HepG2 (cell line): Measurements from ENCODE around the gene SIK3. TPM values are rescaled to one million over a fixed set of nuclear protein-coding genes. Genes with fewer than 3 reads are reported as not detected.
A peak's percentile ranks its signal among the peaks of the same experiment; 100 is the strongest.

Source experiments
- ARID3A ChIP-seq: IDR thresholded peaks from 2 replicates; pipeline ENCODE4 v1.6.1; 2012; ENCODE audit warnings: low read depth, low read length, improper control_type of control experiment
- CENPT ChIP-seq: sonication (generic); formaldehyde crosslinking; IDR thresholded peaks from 2 replicates; pipeline ENCODE4 v1.8.0; 2022; ENCODE audit warnings: low read depth, mild to moderate bottlenecking, moderate library complexity, missing genetic modification reagents
- MED8 ChIP-seq: sonication (generic); formaldehyde crosslinking; IDR thresholded peaks from 2 replicates; pipeline ENCODE4 v1.8.1; 2023; ENCODE audit warnings: mild to moderate bottlenecking, missing genetic modification reagents; ENCODE audit not compliant: insufficient replicate concordance
- NFAT5 ChIP-seq: sonication (generic); formaldehyde crosslinking; IDR thresholded peaks from 2 replicates; pipeline ENCODE4 v1.4.0; 2020; ENCODE audit warnings: missing genetic modification reagents
- PATZ1 ChIP-seq: sonication (generic); formaldehyde crosslinking; IDR thresholded peaks from 2 replicates; pipeline ENCODE4 v1.4.0; 2020; ENCODE audit warnings: missing genetic modification reagents
- TP53 ChIP-seq: sonication (generic); formaldehyde crosslinking; conservative IDR thresholded peaks from 2 replicates; pipeline ENCODE4 v1.4.0; 2020; ENCODE audit warnings: missing genetic modification reagents
- ZNF121 ChIP-seq: sonication (generic); formaldehyde crosslinking; IDR thresholded peaks from 2 replicates; pipeline ENCODE4 v1.5.0; 2020; ENCODE audit warnings: mild to moderate bottlenecking, missing genetic modification reagents
- ZNF331 ChIP-seq: sonication (generic); formaldehyde crosslinking; IDR thresholded peaks from 2 replicates; pipeline ENCODE4 v1.4.0; 2020; ENCODE audit warnings: missing genetic modification reagents
- ZNF605 ChIP-seq: sonication (generic); formaldehyde crosslinking; IDR thresholded peaks from 2 replicates; pipeline ENCODE4 v1.8.0; 2022; ENCODE audit warnings: mild to moderate bottlenecking, missing genetic modification reagents
- polyA plus RNA-seq, 8 experiments: library from polyadenylated mRNA; depleted of rRNA in 3 of 8; stranded (reverse) in 7 of 8; unstranded in 1 of 8; fragments of >200 nt; fragmentation: Illumina TruSeq in 4 of 8; extraction: Trizol in 4 of 8; gene quantifications; 2 replicates each; pipeline versions ENCODE4 v1.2.1 to v1.2.3, GENCODE V29; 2011 to 2016; ENCODE audit warnings: low read depth in 4 of 8, missing spikeins in 1 of 8, mixed read lengths in 1 of 8; ENCODE audit not compliant: insufficient read depth in 1 of 8
- total RNA-seq, 5 experiments: library from RNA; depleted of rRNA; stranded (reverse); fragments of >200 nt; fragmentation: Illumina TruSeq; extraction: Trizol; gene quantifications; 2 replicates each; pipeline ENCODE4 v1.2.3, GENCODE V29; 2016; ENCODE audit warnings: low read depth in 1 of 5
- TF ChIP-seq, protein P1 (sequence below), 2 experiments: sonication (generic) in 1 of 2; formaldehyde crosslinking in 1 of 2; IDR thresholded peaks; 2 replicates each; pipeline versions ENCODE4 v1.6.1 to v1.9.0; 2014 to 2022; ENCODE audit warnings: antibody characterized with exemption in 1 of 2, borderline replicate concordance in 1 of 2, inconsistent platforms in 1 of 2, low read depth in 1 of 2, missing genetic modification reagents in 1 of 2
- TF ChIP-seq, protein P2 (sequence below): sonication (generic); formaldehyde crosslinking; IDR thresholded peaks from 2 replicates; pipeline ENCODE4 v1.9.0; 2021; ENCODE audit warnings: missing genetic modification reagents, borderline replicate concordance

SIK3 gene
- total and polyA plus RNA-seq, 2 of the 13 experiments (the other 11 are each of a cell fraction or from before 2014, with no cell fraction given), result 5.7 to 9.8 TPM

DNA sequence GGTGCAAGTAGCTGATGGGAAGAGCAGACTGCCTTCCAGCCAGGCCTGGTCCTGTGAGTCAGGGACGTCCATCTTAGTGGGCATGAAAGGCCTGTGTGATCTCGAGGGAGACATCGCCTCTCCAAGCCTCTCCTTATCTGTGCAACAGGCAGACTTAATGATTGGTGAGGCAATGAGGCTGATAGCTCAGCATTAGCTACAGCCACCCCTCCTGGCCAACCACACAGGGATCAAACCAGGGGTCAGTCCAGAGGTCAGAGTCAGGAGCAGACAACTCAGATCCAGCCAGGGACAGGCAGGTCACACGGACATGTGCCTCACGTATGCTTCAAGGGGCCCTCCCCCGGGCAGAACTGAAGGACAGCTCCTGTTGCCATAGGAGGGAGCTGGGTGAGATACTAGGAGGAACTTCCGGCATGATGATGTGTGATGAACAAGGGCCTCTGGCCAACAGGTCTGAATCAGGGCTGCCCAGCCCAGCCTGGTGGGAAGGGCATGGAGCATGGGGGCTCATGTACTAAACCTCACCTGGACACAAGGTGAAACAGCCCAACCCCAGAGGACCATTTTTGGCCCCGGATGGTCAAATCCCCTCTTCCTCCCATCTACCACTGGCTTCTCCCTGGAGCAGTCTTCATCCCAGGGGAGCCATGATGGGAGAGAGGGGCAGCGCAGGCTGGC lies 271.3 kb downstream of the SIK3 start (continued):
- TF ChIP-seq, protein P1, sequence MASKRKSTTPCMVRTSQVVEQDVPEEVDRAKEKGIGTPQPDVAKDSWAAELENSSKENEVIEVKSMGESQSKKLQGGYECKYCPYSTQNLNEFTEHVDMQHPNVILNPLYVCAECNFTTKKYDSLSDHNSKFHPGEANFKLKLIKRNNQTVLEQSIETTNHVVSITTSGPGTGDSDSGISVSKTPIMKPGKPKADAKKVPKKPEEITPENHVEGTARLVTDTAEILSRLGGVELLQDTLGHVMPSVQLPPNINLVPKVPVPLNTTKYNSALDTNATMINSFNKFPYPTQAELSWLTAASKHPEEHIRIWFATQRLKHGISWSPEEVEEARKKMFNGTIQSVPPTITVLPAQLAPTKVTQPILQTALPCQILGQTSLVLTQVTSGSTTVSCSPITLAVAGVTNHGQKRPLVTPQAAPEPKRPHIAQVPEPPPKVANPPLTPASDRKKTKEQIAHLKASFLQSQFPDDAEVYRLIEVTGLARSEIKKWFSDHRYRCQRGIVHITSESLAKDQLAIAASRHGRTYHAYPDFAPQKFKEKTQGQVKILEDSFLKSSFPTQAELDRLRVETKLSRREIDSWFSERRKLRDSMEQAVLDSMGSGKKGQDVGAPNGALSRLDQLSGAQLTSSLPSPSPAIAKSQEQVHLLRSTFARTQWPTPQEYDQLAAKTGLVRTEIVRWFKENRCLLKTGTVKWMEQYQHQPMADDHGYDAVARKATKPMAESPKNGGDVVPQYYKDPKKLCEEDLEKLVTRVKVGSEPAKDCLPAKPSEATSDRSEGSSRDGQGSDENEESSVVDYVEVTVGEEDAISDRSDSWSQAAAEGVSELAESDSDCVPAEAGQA (IDR thresholded peaks at IDR 0.05; ENCODE audit: low read depth), result peak; percentile 51; the same call in 1 of the 2 replicates
- TF ChIP-seq, protein P1 (CRISPR knock-in tag; IDR thresholded peaks at IDR 0.05; ENCODE audit: borderline replicate concordance), result no peak
- TF ChIP-seq PATZ1 (peak; percentile 97), MED8 (CRISPR knock-in tag) (peak; percentile 99), ZNF605 (peak; percentile 84), ZNF331 (CRISPR knock-in tag) (peak; percentile 81), CENPT (no peak; the same call in 1 of the 2 replicates), NFAT5 (0 out of 2 replicates have a peak, but pooled peaks have one; percentile 4), ARID3A (peak; percentile 86), ZNF121 (no peak), TP53 (CRISPR knock-in tag) (peak; percentile 65; the same call in 1 of the 2 replicates)
- TF ChIP-seq, protein P2, sequence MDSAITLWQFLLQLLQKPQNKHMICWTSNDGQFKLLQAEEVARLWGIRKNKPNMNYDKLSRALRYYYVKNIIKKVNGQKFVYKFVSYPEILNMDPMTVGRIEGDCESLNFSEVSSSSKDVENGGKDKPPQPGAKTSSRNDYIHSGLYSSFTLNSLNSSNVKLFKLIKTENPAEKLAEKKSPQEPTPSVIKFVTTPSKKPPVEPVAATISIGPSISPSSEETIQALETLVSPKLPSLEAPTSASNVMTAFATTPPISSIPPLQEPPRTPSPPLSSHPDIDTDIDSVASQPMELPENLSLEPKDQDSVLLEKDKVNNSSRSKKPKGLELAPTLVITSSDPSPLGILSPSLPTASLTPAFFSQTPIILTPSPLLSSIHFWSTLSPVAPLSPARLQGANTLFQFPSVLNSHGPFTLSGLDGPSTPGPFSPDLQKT (CRISPR knock-in tag), result no peak
